GM12892 (cell line): ENCODE results near the gene WNK2.
"Not testable (repeated sequence)": the region's sequence is repeated elsewhere in the genome, so short reads cannot be mapped to it uniquely, and the experiment has no call there.

Experiments
- DNase-seq: peaks from one replicate; pipeline ENCODE4 v3.0.0; 2011; ENCODE audit not compliant: insufficient read length
- FAIRE-seq: peaks from 2 replicates; lab custom pipeline; 2011; peaks lifted over from hg19 to GRCh38; lab: Jason Lieb, UNC
- POLR2A ChIP-seq: IDR thresholded peaks from 2 replicates; pipeline ENCODE4 v1.6.1; 2011; ENCODE audit warnings: low read depth, low read length, control low read depth
- POLR2AphosphoS5 ChIP-seq: IDR thresholded peaks from 2 replicates; pipeline ENCODE4 v1.6.1; 2011; ENCODE audit warnings: low read depth, low read length, control low read depth
- TAF1 ChIP-seq: IDR thresholded peaks from 2 replicates; pipeline ENCODE4 v1.6.1; 2011; ENCODE audit warnings: low read depth, mild to moderate bottlenecking, control low read depth, low read length, borderline replicate concordance

The WNK2 gene

DNA sequence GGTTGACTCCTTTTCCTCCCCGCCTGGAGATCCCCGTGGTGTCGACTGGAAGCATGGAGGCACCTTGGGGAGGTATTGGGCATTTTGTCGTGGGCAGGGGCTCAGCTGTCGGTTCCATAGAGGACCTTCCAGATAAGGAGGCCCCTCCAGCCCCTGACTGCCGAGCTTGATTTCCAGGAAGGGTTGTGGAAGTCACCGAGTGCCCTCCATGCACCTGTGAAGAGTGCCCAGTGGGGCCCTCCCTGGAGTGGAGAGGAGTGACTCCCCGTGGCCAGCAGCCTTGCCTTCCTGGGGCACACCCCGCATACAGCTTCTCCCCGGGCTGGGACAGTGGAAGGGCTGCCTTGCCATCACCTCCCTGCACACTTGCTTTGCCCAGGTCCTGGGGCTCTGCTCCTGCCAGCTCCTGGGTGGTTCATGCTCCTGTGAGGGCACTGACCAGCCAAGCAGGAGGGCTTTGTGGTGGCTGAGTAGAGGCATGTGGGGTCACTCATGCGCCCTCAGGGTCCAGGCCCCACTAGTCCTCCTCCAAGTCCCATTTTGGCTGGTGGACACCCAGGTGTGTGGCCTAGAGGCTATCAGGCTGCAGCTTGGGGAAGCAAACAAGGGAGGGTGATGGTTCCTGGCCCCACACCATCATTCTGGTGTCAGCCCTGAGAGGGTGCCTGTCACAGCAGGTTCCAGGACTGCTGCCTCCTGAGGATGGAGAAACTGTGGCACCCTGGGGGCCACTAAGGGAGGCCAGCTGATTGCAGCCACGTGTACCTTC is 133.0 kb downstream of the WNK2 start:
- no peak for DNase-seq
- TF ChIP-seq POLR2A (no peak), TAF1 (no peak), POLR2AphosphoS5 (no peak)
- FAIRE-seq, result no peak

DNA sequence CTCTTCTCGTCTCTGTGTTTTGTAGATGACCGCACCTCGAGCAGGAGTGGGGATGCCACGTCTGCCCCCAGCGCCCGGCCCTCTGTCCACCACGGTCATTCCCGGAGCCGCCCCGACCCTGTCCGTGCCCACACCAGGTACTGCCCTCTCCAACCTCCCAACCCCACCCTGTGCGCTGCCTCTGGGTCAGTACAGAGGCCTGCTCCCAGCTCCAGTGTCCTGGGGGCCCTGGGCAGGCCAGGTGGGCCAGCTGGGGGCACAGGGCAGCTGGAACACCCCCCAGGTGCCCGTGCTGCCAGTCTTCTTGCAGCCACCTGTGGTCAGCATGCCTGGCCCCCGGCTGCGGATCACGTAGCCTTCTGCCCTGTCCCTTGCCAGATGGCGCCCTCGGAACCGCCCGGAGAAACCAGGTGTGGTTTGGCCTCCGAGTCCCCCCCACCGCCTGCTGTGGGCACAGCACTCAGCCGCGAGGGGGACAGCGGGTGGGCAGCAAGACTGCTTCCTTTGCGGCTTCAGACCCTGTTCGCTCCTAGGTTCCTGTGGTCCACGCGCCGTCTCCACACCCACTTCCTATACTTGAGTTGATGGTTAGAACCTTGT is 133.7 kb downstream of the WNK2 start:
- TF ChIP-seq TAF1, result no peak
- TF ChIP-seq POLR2AphosphoS5, result no peak
- no peak for TF ChIP-seq POLR2A
- FAIRE-seq (no peak), DNase-seq (no peak)

DNA sequence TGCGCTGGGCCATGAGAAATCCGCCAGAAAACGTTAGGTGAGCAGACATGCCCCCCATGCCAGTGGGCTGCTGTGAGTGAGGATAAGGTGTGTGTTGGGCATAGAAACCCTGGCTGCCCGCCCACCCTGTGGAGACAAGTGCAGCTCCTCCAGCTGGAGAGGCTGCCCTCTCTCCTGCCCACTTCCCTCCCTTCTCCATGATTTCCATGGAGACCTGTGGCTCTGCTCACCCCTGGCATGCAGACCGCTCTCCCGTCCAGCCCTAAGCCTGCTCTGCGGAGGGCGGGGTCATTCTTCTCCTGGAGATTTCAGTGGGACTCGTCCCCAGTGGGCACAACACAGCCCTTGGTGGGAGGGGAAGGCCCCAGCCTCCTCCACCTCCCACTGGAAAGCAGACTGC is 134.5 kb downstream of the WNK2 start:
- DNase-seq (no peak), FAIRE-seq (no peak)
- no peak for TF ChIP-seq TAF1

DNA sequence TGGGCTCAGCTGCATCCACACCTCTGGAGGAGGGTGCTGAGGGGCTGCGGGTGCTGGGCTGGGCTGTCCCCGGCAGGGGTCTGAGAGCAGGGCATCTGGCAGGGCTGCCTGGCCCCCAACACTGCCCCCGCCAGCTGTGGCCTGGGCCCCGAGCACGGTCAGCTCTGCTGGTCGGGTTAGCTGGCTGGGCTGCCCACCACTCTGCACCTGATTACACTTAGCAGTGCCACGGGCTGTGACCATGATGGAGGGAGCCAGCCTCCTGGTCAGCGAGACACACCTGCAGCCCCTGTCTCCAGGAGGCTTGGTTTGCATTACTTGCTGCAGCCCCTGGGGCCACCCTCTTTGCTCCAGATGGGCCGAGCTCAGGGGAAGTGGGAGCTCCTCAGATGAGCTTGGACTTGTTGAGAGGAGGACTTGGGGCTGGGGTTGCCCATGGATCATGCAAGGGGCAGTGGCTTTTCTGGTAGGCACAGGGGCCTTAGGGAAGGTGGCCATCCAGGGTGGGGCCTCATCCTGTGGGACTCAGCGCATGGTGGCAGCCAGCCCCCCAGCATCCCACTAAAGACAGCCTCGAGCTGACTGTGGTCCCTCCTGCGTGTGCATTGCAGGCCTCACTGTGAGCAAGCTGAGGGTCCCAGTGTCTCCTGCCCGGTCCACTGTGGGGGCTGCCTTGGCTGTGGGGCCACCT is 135.5 kb downstream of the WNK2 start:
- TF ChIP-seq TAF1, result no peak
- no peak for TF ChIP-seq POLR2A
- no peak for TF ChIP-seq POLR2AphosphoS5
- no peak for FAIRE-seq
- no peak for DNase-seq

DNA sequence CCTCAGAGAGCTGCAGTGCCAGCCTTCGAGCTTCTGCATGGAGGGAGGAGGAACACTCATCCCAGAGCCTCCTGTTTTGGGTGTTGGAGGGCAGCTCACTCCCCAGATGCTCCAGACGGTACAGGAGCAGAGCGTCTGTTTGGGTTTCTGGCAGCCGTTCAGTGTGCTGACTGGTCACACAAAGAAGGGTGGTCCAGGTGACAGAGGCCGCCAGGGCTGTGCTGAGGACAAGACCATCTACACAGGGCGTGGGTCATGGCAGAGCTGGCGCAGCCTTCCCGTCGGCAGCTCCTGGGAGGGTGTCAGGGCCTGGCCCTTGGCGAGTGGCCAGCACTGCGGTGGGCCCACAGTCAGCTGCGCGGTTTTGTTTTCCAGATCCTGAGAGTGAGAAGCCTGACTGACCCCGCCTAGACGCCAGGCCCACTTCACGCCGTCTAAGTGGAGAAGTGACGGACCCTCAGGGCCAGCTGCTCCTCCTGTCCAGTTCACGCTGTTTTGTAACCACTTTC is 136.1 kb downstream of the WNK2 start:
- no peak for TF ChIP-seq POLR2AphosphoS5
- TF ChIP-seq POLR2A, result no peak
- no peak for TF ChIP-seq TAF1
- no peak for FAIRE-seq
- no peak for DNase-seq

DNA sequence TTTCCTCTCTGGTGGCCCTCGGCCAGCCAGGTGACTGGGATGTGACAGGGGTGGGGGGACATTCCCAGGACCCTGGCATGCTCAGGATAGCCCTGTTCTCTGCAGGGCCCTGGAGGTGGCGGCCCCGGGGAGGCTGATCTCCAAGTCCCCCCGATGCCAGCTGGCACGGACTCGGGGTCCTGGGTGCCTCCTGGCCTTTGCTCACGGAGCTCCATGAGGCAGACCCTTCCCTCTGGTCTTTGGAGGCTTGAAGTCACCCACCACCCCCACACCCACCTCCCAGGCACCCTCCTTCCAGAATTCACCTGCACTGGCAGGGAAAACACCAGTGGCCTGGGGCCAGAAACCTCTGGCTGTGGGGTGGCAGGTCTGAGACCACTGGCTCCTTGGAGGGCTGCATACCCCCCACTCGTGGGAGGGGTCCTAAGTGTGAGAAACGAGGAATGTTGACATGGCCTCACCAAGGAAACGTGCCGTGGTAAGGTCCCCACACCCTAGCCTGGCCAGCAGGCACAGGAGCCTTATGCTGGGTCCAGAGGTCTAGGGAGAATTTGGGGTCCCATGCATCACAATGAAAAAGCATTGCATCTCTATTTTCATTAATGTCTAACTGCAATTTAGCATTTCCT is 136.8 kb downstream of the WNK2 start:
- no peak for DNase-seq
- FAIRE-seq, result no peak

DNA sequence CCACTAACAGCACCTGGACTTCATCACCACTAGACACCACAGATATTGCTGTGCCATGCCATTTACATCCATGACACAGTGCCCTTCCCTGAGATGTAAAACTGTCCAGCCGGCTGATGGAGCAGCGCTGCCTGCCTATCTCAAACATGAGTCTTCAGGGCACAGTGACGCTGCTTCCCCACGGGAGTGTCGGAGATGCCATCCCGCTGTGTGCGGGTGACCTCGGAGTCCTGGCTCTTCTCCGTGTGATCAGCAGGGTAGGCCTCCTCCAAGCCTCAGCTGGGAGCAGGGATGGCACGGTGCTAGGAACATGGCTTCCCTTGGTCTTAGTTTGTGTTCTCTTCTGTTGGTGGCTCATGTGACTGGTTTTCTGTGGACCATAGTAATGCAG is 137.3 kb downstream of the WNK2 start:
- DNase-seq (peak; percentile 12), FAIRE-seq (no peak)
- TF ChIP-seq POLR2A (no peak), TAF1 (no peak), POLR2AphosphoS5 (no peak)

More for the DNA sequence above, 136.8 kb downstream of the WNK2 start:
- TF ChIP-seq POLR2A (no peak), POLR2AphosphoS5 (no peak), TAF1 (no peak)

DNA sequence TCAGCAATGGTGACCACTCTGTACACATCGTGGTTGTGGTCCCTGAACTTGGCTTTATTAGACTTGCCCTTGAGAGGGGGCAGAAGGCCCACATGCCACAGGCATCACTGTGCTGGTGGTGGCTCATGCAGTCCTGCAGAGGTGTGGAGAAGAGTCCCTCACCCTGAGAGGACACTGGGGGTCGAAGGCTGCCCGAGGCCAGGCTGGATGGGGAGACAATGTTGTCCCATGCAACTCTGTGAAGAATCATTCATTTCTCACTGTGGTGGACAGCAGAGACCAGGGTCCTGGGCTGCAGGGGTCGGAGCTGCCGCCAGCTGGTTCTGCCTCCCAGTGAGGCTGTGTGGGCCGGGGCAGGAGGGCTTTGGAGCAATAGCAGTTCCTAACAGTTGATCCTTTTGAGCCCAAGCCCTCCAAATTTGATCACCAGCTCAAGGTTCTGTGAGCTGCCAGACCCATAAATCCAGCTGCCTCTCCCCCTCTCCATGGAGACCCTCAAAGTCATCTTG is 139.6 kb downstream of the WNK2 start:
- not testable (repeated sequence) for FAIRE-seq, DNase-seq

DNA sequence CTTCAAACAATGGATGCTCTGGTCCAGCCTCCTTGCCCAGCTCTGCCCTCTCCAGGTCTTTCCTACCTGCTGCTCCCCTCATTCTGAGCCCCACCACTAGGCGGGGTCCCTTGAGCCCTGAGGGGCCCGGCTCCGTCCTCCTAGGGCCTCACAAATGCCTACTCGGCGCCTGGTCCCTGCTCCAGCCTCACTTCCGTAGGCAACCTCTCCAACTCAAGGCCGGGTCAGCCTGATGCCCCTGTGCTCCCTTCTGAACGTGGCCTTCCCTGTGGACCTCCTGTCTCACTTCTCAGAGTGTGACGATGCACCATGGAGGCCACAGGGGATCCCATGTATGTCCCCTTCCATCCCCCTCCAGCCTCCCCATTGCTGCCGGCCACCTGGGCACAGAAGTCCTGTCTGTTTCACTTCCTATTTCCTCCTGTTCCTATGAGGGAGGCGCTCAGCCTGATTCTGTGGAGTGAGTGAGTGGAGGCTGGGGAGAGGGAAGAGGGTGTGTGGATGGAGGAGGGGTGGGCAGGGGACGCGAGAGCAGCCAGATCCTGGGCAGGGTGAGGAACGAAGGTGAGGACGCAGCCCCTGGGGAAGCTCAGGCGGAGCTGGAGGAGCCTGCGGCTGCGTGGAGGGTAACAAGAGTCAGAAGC is 140.4 kb downstream of the WNK2 start:
- no peak for DNase-seq
- no peak for FAIRE-seq
- TF ChIP-seq POLR2A (no peak), TAF1 (no peak), POLR2AphosphoS5 (no peak)

DNA sequence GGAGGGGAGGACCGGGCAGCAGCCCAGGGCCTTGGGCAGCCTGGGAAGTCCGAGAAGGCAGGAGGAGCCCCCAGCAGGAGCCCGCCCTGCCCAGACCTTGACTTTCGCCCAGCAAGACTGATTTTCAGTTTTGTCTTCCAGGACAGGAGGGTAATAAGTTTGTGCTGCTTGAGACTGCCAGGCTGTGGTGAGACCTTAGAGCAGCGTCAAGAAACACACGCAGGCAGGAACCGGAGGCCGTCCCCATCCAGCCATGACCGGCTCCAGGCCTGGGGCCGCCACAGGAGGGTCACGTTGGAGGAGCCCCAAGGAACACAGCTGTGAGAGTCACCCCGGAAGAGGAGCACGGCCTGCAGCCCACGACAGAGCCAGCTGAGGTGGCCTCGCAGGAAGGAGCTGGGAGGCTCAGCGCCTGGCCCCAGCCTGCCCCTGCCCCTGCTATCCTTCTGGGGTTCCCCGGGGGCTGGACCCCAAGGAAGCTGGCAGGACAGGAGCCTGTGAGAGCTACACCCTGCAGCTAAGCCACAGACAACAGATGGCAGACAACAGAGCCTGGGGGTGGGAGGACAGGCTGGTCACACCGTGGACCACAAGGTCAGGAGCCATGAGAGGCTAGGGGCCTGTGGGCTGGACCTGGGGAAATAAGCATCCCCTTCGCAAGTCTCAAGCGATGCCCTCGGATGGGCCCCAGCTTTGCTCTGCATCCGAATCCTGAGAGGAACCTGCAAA is 141.5 kb downstream of the WNK2 start:
- FAIRE-seq (no peak), DNase-seq (no peak)
- TF ChIP-seq POLR2AphosphoS5 (no peak), TAF1 (no peak), POLR2A (no peak)

DNA sequence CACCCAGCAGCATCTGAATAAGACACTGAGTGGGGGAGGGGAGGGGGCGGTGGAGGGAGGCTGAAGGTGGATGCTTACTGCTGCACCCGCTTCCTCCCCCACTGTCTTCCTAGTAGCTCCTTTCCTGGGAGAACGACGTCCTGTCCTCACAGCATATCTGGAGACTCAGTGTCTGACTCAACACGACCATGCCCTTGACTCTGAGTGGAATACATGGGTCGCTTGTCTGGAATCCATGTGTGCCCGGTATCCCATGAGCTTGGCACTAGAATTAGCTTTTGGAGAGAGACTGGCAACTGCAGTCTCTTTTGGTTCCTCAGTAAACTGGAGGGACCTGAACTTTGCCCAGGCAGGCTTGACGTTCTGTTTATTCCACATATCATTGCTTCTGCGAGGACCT is 142.1 kb downstream of the WNK2 start:
- FAIRE-seq (no peak), DNase-seq (no peak)
- no peak for TF ChIP-seq TAF1
- no peak for TF ChIP-seq POLR2A
- no peak for TF ChIP-seq POLR2AphosphoS5
